SK-N-SH (cell line): Measurements from ENCODE around the gene RAD51B. TPM values are rescaled to one million over a fixed set of nuclear protein-coding genes. Genes with fewer than 3 reads are reported as not detected.

Experiments
- CTCF ChIA-PET: fragments of 300-600, 350-600 bp; formaldehyde crosslinking; extraction: SDS; loops from one replicate; lab custom pipeline; 2021; lab: Yijun Ruan, JAX
- POLR2A ChIA-PET: fragments of 350-600 bp; sonication (Branson Sonifier 250); formaldehyde crosslinking; extraction: SDS; loops from one replicate; lab custom pipeline; 2020; ENCODE audit warnings: antibody characterized with exemption, inconsistent platforms; lab: Yijun Ruan, JAX
- DNase-seq: peaks from one replicate; pipeline ENCODE4 v3.0.0; 2012
- H2AFZ ChIP-seq: fragments of 200-600 bp; sonication (generic); 2 replicates; pipeline ENCODE4 v1.8.1; 2016; ENCODE audit warnings: antibody characterized with exemption, mild to moderate bottlenecking, low read depth
- H3F3A ChIP-seq: fragments of 200-600 bp; sonication (generic); replicated peaks from 2 replicates; pipeline ENCODE3; 2016; ENCODE audit warnings: antibody characterized with exemption, mild to moderate bottlenecking; ENCODE audit not compliant: insufficient read depth
- H3K27ac ChIP-seq, 2 experiments: fragments of 200-500 bp in 1 of 2; fragments of 200-600 bp in 1 of 2; sonication (Bioruptor generic) in 1 of 2; sonication (generic), shearing (Covaris generic) in 1 of 2; 2 replicates each; pipeline versions ENCODE4 v1.5.1 to v1.6.1; 2014 to 2016; ENCODE audit warnings: low read depth in 2 of 2, inconsistent platforms in 1 of 2, low read length in 1 of 2, mild to moderate bottlenecking in 1 of 2, mixed read lengths in 1 of 2
- H3K27me3 ChIP-seq: fragments of 200-600 bp; sonication (generic), shearing (Covaris generic); 2 replicates; pipeline ENCODE4 v1.6.1; 2016; ENCODE audit warnings: mixed run types; ENCODE audit not compliant: insufficient read depth
- H3K36me3 ChIP-seq, 2 experiments: fragments of 200-500 bp in 1 of 2; fragments of 200-600 bp in 1 of 2; sonication (Bioruptor generic) in 1 of 2; sonication (generic) in 1 of 2; replicated peaks in 1 of 2; 2 replicates each; pipeline versions ENCODE3 to v1.5.1; 2014 to 2016; ENCODE audit warnings: low read length in 1 of 2, mild to moderate bottlenecking in 1 of 2; ENCODE audit not compliant: insufficient read depth in 2 of 2, control insufficient read depth in 1 of 2
- H3K4me1 ChIP-seq, 2 experiments: fragments of 200-500 bp in 1 of 2; fragments of 200-600 bp in 1 of 2; sonication (Bioruptor generic) in 1 of 2; sonication (generic), shearing (Covaris generic) in 1 of 2; 2 replicates each; pipeline versions ENCODE4 v1.5.1 to v1.6.1; 2014 to 2016; ENCODE audit warnings: low read depth in 1 of 2, low read length in 1 of 2, mixed run types in 1 of 2; ENCODE audit not compliant: insufficient read depth in 2 of 2, control insufficient read depth in 1 of 2
- H3K4me2 ChIP-seq: fragments of 200-600 bp; sonication (generic), shearing (Covaris generic); 2 replicates; pipeline ENCODE4 v1.6.1; 2017; ENCODE audit warnings: mixed run types
- H3K4me3 ChIP-seq, 2 experiments: fragments of 200-500 bp in 1 of 2; fragments of 200-600 bp in 1 of 2; sonication (Bioruptor generic) in 1 of 2; sonication (generic), shearing (Covaris generic) in 1 of 2; 2 replicates each; pipeline versions ENCODE4 v1.5.1 to v1.8.1; 2014 to 2016; ENCODE audit warnings: low read depth in 2 of 2, inconsistent platforms in 1 of 2, low read length in 1 of 2, mild to moderate bottlenecking in 1 of 2, mixed read lengths in 1 of 2, moderate library complexity in 1 of 2
- H3K79me2 ChIP-seq: fragments of 200-600 bp; sonication (generic); 2 replicates; pipeline ENCODE4 v1.8.1; 2017; ENCODE audit warnings: mild to moderate bottlenecking; ENCODE audit not compliant: insufficient read depth
- H3K9ac ChIP-seq: fragments of 200-600 bp; sonication (generic); 2 replicates; pipeline ENCODE4 v1.6.1; 2017; ENCODE audit warnings: mixed run types
- H3K9me2 ChIP-seq: fragments of 200-600 bp; sonication (generic); 2 replicates; pipeline ENCODE4 v1.6.1; 2017; ENCODE audit warnings: mixed run types
- H3K9me3 ChIP-seq: fragments of 200-600 bp; sonication (generic); 2 replicates; pipeline ENCODE4 v1.6.1; 2017; ENCODE audit warnings: mixed run types, mild to moderate bottlenecking, moderate library complexity
- H4K20me1 ChIP-seq: fragments of 200-600 bp; sonication (generic); 2 replicates; pipeline ENCODE4 v1.6.1; 2017; ENCODE audit warnings: mild to moderate bottlenecking, mixed run types; ENCODE audit not compliant: insufficient read depth
- ELF1 ChIP-seq: IDR thresholded peaks from 2 replicates; pipeline ENCODE4 v1.4.0; 2012
- EP300 ChIP-seq, 2 experiments: IDR thresholded peaks; 2 replicates each; pipeline versions ENCODE4 v1.4.0 to v1.6.1; 2012; ENCODE audit warnings: borderline replicate concordance in 1 of 2, low read depth in 1 of 2, low read length in 1 of 2
- EZH2phosphoT487 ChIP-seq: fragments of 200-600 bp; sonication (generic); IDR thresholded peaks from 2 replicates; pipeline ENCODE4 v1.6.1; 2017; ENCODE audit warnings: low read depth, mixed run types, mild to moderate bottlenecking, antibody characterized with exemption, moderate library complexity, borderline replicate concordance
- FOXJ3 ChIP-seq: sonication (generic); formaldehyde crosslinking; IDR thresholded peaks from 2 replicates; pipeline ENCODE4 v1.5.1; 2020; ENCODE audit warnings: mild to moderate bottlenecking, missing genetic modification reagents
- FOXM1 ChIP-seq: IDR thresholded peaks from 2 replicates; pipeline ENCODE4 v1.4.0; 2012; ENCODE audit warnings: low read depth, mild to moderate bottlenecking
- GABPA ChIP-seq: IDR thresholded peaks from 2 replicates; pipeline ENCODE4 v1.4.0; 2012; ENCODE audit warnings: low read depth, mild to moderate bottlenecking
- MEF2A ChIP-seq: IDR thresholded peaks from 2 replicates; pipeline ENCODE4 v1.4.0; 2012; ENCODE audit warnings: low read depth, borderline replicate concordance
- NRF1 ChIP-seq: IDR thresholded peaks from 2 replicates; pipeline ENCODE4 v1.6.1; 2012; ENCODE audit warnings: low read depth, mild to moderate bottlenecking, low read length
- RAD21 ChIP-seq: IDR thresholded peaks from 2 replicates; pipeline ENCODE4 v1.6.1; 2012; ENCODE audit warnings: mild to moderate bottlenecking, low read length
- RCOR1 ChIP-seq: fragments of 150-350 bp; IDR thresholded peaks from 2 replicates; pipeline ENCODE4 v1.6.1; 2017; ENCODE audit warnings: antibody characterized with exemption, low read length
- RXRA ChIP-seq: IDR thresholded peaks from 2 replicates; pipeline ENCODE4 v1.4.0; 2012; ENCODE audit warnings: low read depth, mild to moderate bottlenecking, borderline replicate concordance
- SIN3A ChIP-seq: IDR thresholded peaks from 2 replicates; pipeline ENCODE4 v1.6.1; 2012; ENCODE audit warnings: low read depth, mild to moderate bottlenecking, low read length, moderate library complexity, borderline replicate concordance
- TAF1 ChIP-seq: IDR thresholded peaks from 2 replicates; pipeline ENCODE4 v1.6.1; 2012; ENCODE audit warnings: low read depth, mild to moderate bottlenecking, low read length, moderate library complexity, borderline replicate concordance
- TCF12 ChIP-seq: IDR thresholded peaks from 2 replicates; pipeline ENCODE4 v1.4.0; 2012
- YY1 ChIP-seq: IDR thresholded peaks from 2 replicates; pipeline ENCODE4 v1.4.0; 2012; ENCODE audit warnings: low read depth, mild to moderate bottlenecking
- WGBS: methylation state at CpG from one replicate; pipeline ENCODE4 v1.1.6; 2017; ENCODE audit warnings: low lambda C conversion rate; 5-methylcytosine and 5-hydroxymethylcytosine counted together
- polyA plus RNA-seq, 3 experiments: library from polyadenylated mRNA; depleted of rRNA; stranded (reverse); fragments of >200 nt; gene quantifications; 2 replicates each; pipeline ENCODE4 v1.2.3, GENCODE V29; 2012
- TF ChIP-seq, protein P1 (sequence below): fragments of 200-600 bp; sonication (generic); IDR thresholded peaks from 2 replicates; pipeline ENCODE4 v1.6.1; 2017; ENCODE audit warnings: antibody characterized with exemption, mild to moderate bottlenecking, moderate library complexity
- TF ChIP-seq, protein P2 (sequence below): IDR thresholded peaks from 2 replicates; pipeline ENCODE4 v1.4.0; 2012; ENCODE audit warnings: low read depth
- TF ChIP-seq, protein P3 (sequence below): IDR thresholded peaks from 2 replicates; pipeline ENCODE4; 2012
- TF ChIP-seq, protein P4 (sequence below): IDR thresholded peaks from 2 replicates; pipeline ENCODE4 v1.4.0; 2012; ENCODE audit warnings: low read depth, borderline replicate concordance
- TF ChIP-seq, protein P5 (sequence below): fragments of 150-350 bp; IDR thresholded peaks from 2 replicates; pipeline ENCODE4 v1.6.1; 2017; ENCODE audit warnings: antibody characterized with exemption, low read length, low read depth, borderline replicate concordance

Gene RAD51B
- polyA plus RNA-seq, 1 of the 3 experiments (the other 2 are of a cell fraction): 6.0 TPM

DNA sequence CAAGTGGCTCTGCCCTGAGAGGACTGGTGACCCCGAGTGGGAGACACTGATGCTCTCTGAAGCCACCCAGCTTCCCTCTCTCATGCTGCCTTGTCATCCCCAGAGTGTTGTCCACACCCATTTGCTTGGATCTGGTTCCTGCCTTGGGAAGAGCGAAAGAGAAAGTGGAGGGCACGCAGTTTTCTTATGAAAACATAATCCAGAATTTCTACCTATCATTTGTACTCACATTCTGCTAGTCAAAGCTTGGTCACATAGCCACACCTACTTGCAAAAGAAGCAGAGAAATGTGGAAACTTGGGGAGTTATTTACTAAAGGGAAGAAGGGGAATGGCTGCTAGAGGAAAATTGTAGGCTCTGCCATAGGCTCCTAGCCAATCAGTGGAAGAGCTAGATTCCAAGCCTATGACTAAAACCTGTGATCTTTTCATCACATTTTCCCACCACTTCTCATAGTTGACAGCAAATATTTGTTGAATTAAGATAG is 647.0 kb downstream of the RAD51B start (continued):
- TF ChIP-seq, protein P1, sequence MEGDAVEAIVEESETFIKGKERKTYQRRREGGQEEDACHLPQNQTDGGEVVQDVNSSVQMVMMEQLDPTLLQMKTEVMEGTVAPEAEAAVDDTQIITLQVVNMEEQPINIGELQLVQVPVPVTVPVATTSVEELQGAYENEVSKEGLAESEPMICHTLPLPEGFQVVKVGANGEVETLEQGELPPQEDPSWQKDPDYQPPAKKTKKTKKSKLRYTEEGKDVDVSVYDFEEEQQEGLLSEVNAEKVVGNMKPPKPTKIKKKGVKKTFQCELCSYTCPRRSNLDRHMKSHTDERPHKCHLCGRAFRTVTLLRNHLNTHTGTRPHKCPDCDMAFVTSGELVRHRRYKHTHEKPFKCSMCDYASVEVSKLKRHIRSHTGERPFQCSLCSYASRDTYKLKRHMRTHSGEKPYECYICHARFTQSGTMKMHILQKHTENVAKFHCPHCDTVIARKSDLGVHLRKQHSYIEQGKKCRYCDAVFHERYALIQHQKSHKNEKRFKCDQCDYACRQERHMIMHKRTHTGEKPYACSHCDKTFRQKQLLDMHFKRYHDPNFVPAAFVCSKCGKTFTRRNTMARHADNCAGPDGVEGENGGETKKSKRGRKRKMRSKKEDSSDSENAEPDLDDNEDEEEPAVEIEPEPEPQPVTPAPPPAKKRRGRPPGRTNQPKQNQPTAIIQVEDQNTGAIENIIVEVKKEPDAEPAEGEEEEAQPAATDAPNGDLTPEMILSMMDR: no peak
- peak in 1 of 2 experiments; percentile 81; a peak in 1 of 4 replicates for TF ChIP-seq EP300 (IDR thresholded peaks at IDR 0.05; ENCODE audit: borderline replicate concordance in 1 of 2, low read depth in 1 of 2, low read length in 1 of 2)
- TF ChIP-seq RCOR1: no peak
- TF ChIP-seq FOXJ3 (CRISPR knock-in tag): no peak
- TF ChIP-seq NRF1: no peak
- TF ChIP-seq RXRA: peak; percentile 26; the same call in 1 of the 2 replicates
- TF ChIP-seq YY1: peak; percentile 57; the same call in 1 of the 2 replicates
- TF ChIP-seq TCF12: peak; percentile 78
- TF ChIP-seq, protein P2, sequence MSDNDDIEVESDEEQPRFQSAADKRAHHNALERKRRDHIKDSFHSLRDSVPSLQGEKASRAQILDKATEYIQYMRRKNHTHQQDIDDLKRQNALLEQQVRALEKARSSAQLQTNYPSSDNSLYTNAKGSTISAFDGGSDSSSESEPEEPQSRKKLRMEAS: 0 out of 2 replicates have a peak, but pooled peaks have one; percentile 38
- TF ChIP-seq ELF1: no peak
- TF ChIP-seq EZH2phosphoT487: no peak
- TF ChIP-seq MEF2A: no peak
- TF ChIP-seq GABPA: no peak
- TF ChIP-seq FOXM1: peak; percentile 40; the same call in 1 of the 2 replicates
- TF ChIP-seq, protein P3, sequence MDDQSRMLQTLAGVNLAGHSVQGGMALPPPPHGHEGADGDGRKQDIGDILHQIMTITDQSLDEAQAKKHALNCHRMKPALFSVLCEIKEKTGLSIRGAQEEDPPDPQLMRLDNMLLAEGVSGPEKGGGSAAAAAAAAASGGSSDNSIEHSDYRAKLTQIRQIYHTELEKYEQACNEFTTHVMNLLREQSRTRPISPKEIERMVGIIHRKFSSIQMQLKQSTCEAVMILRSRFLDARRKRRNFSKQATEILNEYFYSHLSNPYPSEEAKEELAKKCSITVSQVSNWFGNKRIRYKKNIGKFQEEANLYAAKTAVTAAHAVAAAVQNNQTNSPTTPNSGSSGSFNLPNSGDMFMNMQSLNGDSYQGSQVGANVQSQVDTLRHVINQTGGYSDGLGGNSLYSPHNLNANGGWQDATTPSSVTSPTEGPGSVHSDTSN: peak; percentile 91
- TF ChIP-seq, protein P4, sequence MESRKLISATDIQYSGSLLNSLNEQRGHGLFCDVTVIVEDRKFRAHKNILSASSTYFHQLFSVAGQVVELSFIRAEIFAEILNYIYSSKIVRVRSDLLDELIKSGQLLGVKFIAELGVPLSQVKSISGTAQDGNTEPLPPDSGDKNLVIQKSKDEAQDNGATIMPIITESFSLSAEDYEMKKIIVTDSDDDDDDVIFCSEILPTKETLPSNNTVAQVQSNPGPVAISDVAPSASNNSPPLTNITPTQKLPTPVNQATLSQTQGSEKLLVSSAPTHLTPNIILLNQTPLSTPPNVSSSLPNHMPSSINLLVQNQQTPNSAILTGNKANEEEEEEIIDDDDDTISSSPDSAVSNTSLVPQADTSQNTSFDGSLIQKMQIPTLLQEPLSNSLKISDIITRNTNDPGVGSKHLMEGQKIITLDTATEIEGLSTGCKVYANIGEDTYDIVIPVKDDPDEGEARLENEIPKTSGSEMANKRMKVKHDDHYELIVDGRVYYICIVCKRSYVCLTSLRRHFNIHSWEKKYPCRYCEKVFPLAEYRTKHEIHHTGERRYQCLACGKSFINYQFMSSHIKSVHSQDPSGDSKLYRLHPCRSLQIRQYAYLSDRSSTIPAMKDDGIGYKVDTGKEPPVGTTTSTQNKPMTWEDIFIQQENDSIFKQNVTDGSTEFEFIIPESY: no peak

DNA sequence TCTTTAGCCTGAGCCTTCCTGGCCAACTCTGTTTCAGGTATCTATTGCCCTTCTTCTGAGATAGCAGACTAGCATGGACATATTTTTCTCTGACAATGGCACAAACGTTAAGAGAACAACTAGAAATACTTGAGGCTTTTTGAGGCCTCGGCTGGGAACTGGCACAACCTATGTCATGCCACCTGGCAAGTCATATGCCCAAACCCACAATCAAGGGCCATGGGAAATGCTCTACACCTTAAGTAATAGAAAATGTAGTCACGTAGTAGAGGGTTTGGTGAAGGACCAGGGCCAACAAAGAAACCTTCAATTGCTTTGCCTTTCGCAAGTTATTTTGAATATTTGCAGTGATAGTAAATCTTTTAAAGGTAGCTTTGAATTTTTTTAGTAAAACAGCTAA is 647.8 kb downstream of the RAD51B start:
- no peaks in the 10 kb centered on the region for H3K9me2 ChIP-seq
- H3K9ac ChIP-seq: no peak overlapping the region
- no peak overlapping the region for H2AFZ ChIP-seq
- 87% methylated on average over 4 of the region's 4 CpGs for WGBS
- H3K4me1 ChIP-seq: peaks cover 0 to 22% of the 10 kb centered on the region in 2 experiments
- DNase-seq: no peak
- H3K27me3 ChIP-seq: no peaks in the 10 kb centered on the region
- no peaks in the 10 kb centered on the region for H3K79me2 ChIP-seq
- H3F3A ChIP-seq: peaks cover 35% of the 10 kb centered on the region
- no peaks in the 10 kb centered on the region for H3K36me3 ChIP-seq
- ChIA-PET POLR2A (no interaction called here), CTCF (no interaction called here)
- no peaks in the 10 kb centered on the region for H4K20me1 ChIP-seq
- peak overlapping the region; percentile 68 to 84; a peak in 3 of 4 replicates for H3K27ac ChIP-seq
- no peak overlapping the region for H3K4me2 ChIP-seq
- H3K9me3 ChIP-seq: no peaks in the 10 kb centered on the region
- H3K4me3 ChIP-seq: no peak overlapping the region
- TF ChIP-seq, protein P1: no peak
- TF ChIP-seq, protein P4: no peak
- TF ChIP-seq RAD21: no peak
- TF ChIP-seq TAF1: no peak
- no peak for TF ChIP-seq FOXM1
- TF ChIP-seq, protein P5, sequence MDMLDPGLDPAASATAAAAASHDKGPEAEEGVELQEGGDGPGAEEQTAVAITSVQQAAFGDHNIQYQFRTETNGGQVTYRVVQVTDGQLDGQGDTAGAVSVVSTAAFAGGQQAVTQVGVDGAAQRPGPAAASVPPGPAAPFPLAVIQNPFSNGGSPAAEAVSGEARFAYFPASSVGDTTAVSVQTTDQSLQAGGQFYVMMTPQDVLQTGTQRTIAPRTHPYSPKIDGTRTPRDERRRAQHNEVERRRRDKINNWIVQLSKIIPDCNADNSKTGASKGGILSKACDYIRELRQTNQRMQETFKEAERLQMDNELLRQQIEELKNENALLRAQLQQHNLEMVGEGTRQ: no peak
- no peak for TF ChIP-seq SIN3A
- no peak for TF ChIP-seq FOXJ3 (CRISPR knock-in tag)
- TF ChIP-seq RCOR1: no peak
- no peak for TF ChIP-seq NRF1
